ENCODE results near the gene ATP2C1.

Gene ATP2C1

GRCh38 chr3:131047582-131047981 lies 153.7 kb downstream of the ATP2C1 start:
- DNase-seq (ENCODE audit: low spot score) = no peak

GRCh38 chr3:131048030-131048429 lies 154.1 kb downstream of the ATP2C1 start:
- no peak for DNase-seq (ENCODE audit: low spot score)

GRCh38 chr3:131050001-131050400 lies 156.1 kb downstream of the ATP2C1 start:
- DNase-seq (ENCODE audit: low spot score) = no peak

- DNase-seq (ENCODE audit: low spot score) = no peak
These were observed 159.4 kb downstream of the ATP2C1 start for GRCh38 chr3:131053043-131053859.

All from CD4-positive, alpha-beta T cell treated with Interleukin-15 for 4 hours (primary cell).